GM18499 (cell line): ENCODE measurements around the gene RASA3.

Experiments
- ATAC-seq: cut with Tn5 transposase; IDR thresholded peaks from one replicate; pipeline ENCODE4 v1.9.1; 2021; ENCODE audit warnings: moderate number of reproducible peaks; ENCODE audit not compliant: insufficient read depth, unreplicated experiment

The RASA3 gene

DNA sequence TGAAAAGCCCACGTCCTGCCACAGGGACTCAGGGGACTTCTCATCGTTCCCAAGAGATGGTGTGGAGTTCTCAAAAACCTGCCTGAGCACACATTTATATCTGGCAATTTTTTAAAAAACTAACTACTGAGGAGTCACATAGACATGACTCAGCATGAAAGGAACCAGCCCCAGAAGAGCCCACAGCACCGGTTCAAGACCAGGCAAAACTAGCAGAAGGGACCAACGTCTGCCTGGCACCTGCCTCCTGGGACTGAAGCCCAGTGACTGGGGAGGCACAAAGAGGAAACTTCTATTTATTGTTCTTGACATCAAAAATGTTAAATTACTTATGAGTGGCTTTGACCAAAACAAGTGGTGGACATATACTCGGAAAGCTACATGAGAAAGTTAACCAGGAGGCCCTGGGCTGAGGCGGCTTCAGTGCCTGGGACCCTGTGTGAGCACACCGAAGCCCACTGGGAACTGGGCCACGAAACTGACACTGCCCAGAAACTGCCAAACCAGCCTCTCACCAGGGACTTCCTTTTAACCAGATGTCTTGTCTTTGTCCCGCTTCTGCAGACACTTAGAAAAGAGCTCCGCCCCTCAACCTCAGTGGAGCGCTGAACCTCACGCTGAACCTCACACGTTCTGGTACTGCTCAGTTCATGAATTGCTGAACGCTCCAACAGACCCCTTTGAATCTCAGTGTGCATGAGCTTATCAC, 184.2 kb downstream of the RASA3 start:
- no peak for ATAC-seq

DNA sequence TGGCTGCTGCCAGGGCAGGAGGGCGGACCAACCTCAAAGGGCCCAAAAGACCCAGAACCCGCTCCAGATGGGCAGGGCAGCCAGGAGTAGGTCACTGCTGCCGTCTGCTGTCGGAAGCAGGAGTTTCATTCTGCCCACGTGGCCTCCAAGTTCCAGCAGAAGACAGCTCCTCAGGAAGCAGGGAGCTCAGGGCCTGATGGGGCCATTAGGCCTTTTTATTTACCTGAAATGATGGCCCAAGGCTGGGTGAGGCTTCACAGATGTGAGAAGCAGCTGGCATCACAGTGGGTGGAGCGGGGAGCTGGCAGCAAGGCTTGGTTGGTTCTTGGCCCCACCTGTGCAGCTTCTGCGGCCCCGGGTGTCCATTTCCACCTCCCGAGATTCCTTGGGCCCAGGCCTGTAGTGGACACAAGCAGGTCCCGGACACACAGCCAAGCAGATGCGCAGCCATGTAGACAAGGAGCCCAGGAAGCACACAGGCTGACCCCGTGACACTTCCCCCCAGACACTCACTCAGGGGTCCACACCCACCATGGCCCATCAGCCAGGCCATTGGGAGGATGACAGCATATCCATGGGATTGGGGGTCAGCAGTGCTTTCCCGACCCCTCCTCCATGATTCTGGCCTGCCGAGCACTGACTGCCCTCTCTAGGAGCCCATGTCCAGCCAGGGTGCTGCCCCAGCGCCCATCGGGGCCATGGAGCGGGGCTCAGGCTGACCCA, 185.0 kb downstream of the RASA3 start:
- no peak for ATAC-seq

DNA sequence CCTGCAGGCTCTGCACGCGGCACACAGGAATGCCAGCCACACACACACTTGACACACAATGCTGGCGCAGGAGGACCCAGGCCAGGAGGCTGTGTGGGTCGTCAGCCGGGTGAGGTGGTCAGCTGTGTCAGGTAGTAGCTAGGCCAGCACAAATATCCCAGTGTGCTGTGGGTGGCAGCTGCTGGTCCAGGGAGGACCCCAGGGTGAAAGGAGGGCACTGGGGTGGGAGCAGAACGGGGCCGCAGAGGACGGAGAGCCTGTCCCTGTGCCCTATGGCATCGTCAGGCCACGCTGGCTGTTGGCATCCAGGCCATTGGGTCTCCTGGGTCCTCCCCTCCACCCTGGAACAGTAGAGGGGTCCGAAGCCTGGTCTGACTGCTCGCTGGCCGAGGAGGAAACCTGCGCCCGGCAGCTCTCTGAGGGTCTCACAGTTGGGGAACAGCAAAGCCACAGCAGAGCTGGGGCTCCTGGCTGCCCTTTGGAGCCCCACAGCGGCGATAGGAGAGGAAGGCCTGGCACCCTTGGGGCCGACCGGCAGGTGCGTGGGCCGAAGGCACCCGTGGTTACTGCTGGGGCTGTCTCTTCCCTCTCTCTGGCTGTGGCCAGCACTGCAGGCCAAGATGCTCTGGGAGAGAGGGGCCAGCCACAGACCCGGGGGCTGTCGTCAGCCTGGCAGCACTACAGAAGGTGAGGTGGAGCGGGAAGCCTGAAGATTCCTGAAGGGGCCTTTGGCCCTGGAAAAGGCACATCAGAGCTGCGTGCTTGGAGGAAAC, 185.8 kb downstream of the RASA3 start:
- no peak for ATAC-seq

DNA sequence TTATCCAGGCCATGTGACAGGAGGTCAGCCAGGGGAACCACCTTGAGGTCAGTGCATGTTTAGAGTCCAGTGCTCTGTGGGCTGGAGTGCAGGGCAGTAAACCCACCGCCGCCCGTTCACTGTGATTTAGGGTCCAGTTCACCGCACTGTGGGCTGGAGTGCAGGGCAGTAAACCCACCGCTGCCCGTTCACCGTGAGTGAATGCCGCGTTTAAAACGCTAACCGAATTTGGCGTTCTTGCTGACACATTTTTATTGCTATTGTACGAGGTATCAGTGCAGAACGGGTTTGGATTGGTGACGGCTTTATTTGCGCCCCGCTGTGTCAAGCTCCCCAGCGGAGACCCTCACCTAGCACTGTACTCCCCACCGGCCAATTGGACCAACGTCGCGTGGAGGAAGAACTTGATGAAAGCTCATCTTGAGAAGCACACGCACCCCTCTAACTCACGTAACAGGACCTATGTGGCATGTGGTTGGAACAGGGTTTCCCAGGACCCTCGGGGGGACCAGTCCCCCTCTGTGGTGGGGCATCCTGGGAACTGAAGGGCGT, 186.5 kb downstream of the RASA3 start:
- no peak for ATAC-seq

DNA sequence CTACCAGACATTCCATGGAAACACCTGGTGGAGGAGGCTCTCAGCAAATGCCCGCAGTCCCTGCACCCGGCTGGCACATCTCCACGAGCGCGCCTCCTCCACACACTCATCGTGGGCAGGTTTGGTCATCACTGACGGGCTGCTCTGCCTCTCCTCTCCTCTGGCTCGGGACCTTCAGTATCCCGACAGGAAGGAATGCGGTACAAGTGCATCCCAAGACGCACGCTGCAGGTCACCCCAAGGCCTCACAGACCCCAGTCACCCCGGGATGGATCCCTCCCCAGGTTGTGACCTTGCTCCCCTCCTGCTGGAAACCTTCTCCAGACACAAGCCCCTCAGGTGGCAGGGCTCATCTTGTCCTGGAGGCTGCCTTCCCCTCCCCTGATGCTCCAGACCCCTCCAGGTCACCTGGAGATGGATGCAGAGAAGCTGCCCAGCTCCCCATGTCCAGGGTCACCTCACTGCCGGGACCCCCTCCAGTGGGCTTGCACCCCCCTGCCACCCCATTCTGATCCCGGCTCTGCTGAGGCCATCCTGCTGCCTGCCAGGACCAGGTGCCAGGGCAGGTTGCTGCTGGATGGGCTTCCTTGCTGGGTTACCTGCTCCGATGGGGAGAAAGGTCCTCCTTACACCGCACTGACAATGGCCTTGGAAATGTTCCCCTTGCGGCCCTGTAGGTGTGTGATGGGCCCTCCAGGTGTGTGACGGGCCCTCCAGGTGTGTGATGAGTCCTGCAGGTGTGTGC, 188.4 kb downstream of the RASA3 start:
- no peak for ATAC-seq

DNA sequence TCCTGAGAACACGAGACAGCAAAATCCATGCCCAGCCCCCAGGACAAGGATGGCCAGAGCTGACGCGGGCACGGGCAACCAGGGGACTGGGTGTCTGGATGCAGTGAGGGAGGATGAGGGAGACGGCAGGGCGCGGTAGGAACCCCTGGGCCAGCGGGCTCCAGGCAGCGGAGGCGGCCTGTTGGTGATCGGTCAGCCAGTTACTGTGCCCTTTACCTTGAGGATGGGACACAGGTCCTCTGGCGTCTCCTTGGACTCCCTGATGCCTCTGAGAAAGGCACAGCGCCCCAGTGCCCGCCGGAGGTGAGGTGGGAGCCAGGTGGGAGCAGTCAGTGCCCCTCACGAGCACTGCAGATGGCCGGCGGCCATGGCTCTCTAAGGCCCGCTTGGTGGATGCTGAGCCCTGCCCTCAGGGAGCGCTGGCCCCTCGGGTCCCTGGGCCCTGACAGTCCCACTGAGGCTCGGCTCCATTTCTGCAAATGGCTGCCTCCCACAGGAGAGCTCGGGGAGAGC, 189.8 kb downstream of the RASA3 start:
- no peak for ATAC-seq

DNA sequence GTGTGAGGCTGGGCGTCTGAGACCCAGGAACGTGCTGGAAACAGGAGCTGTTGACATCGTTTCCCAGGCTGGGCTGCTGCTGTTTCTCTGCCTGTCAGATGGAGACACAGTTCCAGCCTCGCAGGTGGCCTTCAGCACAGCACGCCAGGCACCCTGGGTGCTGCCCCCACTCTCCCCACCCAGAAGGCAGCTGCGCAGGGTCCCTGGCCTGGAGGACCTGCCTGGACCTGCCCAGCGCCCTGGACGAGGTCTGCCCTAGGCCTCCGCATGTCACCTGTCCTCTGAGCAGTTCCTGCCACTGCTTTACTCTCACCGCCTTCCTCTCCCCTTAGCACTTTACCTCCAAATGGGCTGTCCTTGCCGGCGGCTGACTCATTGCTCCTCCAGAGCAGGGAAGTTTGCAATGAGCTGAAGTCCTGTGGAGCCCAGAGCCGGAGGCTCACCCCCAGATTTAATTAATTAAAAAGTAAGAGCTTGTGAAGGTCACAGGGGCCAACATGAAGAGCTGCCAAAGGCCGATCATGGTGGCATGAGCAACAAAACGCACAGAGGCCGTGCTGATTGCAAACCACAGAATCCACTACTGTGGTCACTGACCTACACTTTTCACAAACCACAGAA, 190.7 kb downstream of the RASA3 start:
- ATAC-seq, result no peak

DNA sequence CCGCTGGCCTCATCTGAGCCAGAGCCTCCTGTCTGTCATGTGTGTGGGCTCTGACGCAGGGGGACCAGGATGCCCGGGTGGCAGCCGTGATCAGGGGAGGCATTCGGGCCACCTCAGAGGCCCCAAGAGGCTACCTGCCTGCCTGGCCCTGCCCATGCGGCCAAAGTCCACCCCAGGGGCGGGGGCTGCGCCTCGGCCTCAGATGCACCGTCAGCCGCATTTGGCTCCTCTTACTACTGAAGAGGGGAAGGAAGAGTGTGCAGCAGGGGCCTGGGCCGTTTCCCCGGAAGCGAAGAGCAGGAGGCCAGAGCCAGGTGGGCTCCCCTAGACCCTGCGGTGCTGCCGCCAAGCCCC, 192.5 kb downstream of the RASA3 start:
- no peak for ATAC-seq

DNA sequence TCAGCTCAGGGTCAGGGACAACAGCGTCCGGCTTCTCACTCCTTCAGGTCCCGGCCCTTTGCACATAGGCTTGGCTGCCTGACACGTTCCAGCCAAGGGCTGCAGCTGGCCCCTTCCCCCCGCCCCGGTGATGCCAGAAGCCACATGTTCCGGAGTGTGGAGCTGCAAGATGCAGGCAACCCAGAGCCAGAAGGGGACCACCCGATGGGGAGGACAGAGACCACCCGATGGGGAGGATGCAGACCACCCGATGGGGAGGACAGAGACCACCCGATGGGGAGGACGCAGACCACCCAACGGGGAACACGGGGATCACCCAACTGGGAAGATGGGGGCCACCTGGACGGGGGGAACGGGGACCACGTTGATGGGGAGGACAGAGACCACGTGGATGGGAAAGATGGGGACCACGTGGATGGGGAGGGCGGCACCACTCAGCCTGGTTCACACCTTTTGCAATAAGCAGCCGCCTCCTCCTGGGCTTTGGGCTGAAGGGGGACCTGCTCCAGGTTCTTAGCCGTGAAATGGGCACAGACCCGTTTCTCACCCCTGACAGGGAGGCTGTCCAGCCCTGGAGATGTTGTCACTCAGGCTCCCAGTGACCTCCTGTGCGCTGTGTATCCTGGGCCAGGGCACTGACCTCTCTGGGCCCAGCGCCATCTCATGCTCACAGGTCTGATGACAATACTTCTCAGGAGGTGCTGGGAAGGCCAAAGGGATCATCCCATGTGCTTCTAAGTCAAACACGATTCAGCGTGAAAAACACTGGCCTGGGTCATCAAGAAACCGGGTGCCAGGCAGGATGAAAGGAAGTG, 193.1 kb downstream of the RASA3 start:
- no peak for ATAC-seq

DNA sequence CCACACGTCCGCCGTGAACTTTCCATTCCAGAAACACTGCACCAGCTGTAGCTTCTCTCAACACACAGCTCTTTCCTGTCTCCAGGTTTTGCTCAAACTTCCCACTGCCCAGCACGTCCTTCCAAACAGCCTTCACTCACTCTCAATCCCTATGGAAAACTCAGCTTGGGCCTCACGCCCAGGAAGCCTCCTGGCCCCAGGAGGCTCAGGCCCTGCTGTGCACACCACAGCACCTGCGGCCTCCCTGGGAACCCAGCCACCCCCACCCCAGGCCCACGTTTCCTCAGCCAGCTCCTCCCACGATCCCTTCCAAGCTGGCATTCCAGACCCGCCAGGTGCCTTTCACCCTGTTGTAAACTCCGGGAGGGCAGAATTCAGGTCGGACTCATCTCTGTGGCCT, 193.7 kb downstream of the RASA3 start:
- ATAC-seq, result no peak

DNA sequence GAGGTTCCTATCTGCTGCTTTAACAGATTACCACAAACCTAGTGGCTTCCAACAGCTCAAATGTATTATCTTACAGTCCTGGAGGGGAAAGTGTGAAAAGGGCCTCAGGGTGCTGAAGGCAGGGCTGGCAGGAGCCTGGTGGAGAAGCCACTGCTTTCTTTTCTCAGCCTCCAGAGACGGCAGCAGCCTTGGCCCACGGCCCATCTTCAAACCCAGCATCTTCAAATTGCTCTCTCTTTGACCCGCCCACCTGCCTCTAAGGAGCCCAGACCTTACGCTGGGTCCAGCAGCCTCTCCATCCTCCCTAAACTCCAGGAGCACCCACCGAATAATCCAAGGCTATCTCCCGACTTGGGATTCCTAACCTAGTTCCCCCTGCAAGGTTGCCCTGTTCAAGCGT, 194.2 kb downstream of the RASA3 start:
- no peak for ATAC-seq

DNA sequence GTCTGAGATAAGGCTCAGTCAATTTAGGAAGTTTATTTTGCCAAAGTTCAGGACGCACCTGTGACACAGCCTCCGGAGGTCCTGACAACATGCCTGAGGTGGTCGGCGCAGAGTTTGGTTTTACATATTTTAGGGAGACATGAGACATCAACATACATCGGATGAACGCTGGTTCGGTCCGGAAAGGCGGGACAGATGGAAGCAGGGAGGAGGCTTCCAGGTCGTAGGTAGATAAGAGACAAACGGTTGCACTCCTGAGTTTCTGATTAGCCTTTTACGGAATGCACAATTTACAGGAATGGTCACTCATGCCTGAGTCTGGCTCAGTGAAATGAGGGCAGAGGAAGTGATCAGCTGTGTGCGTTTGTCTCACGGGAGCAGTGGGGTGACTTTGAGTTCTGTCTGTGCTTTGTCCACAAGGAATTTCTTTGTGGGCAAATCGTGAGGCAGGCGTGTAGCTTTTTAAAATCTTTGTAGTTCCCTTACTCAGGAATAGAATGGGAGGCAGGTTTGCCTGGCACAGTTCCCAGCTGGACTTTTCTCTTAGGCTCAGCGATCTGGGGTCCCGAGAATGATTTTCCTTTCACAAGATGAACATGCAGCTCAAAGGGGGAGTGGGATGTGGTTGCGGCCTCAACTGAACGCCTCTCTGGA, 194.8 kb downstream of the RASA3 start:
- ATAC-seq, result no peak

DNA sequence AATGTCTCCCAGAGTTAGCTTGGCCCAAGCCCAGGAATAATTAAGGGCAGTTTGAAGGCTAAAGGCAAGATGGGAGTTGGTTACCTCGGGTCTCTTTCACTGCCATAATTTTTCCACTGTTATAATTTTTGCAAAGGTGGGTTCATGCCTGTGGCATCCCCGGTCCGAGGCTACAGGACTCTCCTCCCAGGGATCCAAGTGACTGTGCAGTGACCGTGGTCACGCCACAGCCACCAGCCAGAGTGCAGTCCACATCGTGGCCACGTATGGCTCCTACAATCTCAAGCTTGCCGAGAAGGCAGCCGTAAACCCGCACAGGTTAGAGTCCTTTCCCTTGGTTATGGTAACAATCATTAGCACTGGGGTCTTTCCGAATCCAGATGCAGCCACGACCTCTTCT, 195.3 kb downstream of the RASA3 start:
- ATAC-seq, result no peak

DNA sequence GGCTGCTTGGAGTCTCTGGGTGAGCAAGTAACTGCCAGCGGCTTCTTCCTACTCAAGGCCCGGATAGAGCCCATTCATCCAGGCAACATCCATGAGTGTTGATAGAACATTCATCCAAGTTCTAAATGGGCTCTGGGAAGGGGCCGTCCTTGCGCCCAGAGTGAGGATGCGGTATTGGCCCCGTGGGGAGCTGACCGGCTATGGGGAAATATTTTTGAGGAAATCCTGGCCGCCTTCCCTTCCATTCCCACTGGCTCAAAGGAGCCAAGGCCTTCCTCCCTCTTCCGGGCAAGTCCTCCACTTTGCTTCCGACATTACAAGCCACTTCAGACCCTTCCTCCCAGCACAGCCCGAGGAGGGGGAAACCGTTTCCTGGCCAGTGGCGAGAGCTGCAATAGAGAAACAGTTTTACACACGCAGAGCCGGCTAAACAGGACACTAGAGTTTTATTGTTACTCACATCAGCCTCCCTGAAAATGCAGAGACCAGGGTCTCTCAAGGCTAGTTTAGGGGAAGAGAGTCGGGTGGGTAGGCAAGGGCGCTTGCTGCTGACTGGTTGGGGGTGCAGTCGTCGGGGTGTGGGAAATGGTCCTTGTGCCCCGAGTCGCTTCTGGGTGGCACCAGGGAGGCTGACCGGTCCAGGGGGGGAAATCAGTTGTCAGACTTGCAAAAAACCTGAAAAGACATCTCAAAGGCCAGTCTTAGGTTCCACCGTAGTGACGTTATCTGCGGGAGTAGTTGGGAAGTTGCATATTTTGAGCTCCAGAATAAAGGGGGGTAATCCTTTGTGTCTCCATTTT, 196.1 kb downstream of the RASA3 start:
- no peak for ATAC-seq

DNA sequence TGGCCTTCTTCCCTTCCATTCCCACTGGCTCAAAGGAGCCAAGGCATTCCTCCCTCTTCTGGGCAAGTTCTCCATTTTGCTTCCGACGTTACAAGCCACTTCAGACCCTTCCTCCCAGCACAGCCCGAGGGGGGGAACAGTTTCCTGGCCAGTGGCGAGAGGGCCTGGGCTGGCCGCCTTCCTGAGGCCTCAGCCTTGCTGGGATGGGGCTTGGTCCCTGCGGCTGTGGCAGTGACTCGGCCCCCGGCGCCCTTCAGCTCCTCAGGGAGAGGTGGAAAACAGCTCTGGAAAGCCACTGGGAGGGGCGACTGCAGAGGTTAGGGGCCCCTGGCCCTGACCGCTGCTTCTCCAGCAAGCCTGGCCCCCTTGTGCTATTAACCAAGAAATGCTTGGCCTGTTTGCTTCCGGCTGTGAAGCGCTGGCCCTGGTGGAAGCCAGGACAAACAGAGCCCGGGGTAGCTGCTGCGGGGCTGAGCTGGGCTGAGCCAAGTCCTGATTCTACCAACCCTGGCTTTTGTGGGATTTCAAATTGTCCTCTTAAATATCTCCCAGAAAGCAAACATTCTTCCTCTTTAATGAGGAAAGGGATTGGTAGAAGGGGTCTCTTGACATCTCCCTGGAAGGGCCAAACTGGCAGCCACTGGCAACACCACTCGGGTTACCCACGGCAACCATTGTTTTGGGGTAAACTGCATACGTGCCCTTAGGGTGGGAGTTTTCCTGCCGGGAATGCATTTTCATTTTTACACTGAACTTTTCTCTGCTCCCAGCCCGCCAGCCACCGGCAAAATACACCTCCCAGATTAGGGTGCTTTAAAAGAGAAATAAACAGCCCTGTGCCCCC, 197.2 kb downstream of the RASA3 start:
- no peak for ATAC-seq

DNA sequence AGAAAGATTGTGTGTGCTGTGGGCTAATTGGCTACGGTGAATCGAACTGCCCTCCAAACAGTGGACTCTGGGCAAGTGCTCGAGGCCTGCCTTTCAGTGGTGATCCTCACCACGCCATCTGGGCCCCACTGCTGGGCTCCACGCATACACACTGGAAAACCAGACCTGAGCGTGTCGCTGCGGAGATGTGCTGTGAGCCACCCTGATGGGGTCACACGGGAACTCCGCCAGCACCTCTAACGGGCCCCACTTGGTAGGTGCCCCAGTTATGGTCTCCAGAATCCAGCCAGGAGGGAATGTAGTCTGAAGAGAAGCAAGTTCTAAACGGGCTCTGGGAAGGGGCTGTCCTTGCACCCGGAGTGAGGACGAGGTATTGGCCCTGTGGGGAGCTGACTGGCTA, 197.8 kb downstream of the RASA3 start:
- no peak for ATAC-seq

DNA sequence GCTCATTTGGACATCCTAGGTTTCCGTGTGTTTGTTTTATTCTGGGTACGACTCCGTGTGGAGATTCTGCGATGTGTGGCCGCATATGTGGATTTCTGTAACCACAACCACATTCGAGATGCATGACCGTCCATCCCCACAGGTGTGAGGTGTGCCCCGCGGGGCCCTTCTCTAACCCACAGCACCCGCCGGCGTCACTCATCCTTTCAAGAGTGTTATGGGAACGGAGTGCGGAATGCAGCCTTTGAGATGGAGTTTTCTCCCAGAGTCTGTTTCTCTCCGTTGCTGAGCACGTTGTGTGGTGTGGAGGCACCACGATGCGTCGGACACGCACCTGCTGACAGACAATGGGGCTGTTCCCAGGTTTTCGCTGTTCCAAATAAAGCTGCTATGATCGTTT, 198.5 kb downstream of the RASA3 start:
- no peak for ATAC-seq
